ENCODE results near the gene ZFP1. TPM values are rescaled to one million over a fixed set of nuclear protein-coding genes. Genes with fewer than 3 reads are reported as not detected.

The ZFP1 gene
- total and polyA plus RNA-seq, 2 of the 4 experiments (the other 2 are of a cell fraction), result 3.8 to 16.0 TPM

DNA sequence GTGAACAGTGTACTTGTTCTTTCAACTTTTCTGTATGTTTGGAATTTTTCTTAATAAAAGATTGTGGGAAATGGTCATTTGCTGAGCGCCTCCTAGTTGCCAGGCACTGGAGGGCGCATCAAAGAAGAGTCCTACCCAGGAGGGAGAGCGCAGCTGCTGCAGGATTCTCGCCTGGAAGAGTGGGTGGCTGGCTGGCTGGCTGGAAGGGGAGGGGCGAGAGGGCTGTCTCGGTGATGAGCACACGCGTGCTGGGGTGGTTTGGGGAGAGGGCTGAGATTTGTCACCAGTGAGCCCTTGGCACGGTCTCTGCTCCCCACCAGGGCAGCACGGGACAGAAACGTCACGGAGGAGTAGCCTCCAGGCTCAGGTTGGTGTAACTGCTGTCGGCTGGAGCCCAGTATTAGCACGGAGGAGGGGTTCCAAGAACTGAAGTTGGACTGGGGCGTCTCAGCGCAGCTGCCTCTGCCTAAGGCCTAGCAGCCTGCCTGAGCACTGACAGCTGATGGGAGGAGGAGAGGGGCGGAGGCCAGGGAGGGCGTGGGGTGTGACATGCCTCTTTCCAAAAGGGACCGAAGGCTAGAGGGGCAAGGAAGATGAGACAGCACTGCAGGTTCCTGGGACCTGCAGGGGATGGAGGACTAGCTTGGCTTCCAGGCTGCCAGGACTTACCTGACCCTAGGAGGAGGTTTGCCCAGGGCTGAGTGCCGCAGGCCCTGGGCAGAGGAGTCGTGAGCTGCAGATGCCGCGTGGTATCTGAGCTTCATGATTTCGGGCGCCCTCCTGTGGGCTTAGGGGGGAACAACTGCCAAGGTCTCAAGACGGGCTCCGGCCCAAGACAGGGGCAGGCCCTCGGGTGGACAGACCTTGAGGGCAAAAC is 37.4 kb upstream of the ZFP1 start:
- Histone ChIP-seq H2BK20ac (ENCODE audit: low read depth, low read length) (no peak overlapping the region), H2AK9ac (replicated peaks; ENCODE audit: low read depth, low read length, poor library complexity) (peak overlapping the region; percentile 74), H2AFZ (replicated peaks; ENCODE audit: low read length, poor library complexity) (peak overlapping the region; percentile 80), H3K4me1 (ENCODE audit: control insufficient read depth, insufficient read depth, low read length) (peaks cover 41% of the 10 kb centered on the region), H4K91ac (ENCODE audit: insufficient read depth, low read depth, low read length) (peak overlapping the region; percentile 8; the same call in 1 of the 2 replicates), H3K27me3 (ENCODE audit: control insufficient read depth, insufficient read depth, low read length) (no peaks in the 10 kb centered on the region), H3K9ac (ENCODE audit: low read depth, low read length) (no peak overlapping the region), H4K20me1 (ENCODE audit: insufficient read depth, low read length) (peaks cover 10% of the 10 kb centered on the region), H3K56ac (ENCODE audit: extremely low read depth, insufficient read depth, low read length) (no peak overlapping the region), H3K4ac (ENCODE audit: low read depth, low read length) (peak overlapping the region; percentile 65), H3K36me3 (ENCODE audit: control insufficient read depth, insufficient read depth, low read length) (no peaks in the 10 kb centered on the region; the same call in 1 of the 2 replicates), H3K9me3 (ENCODE audit: control insufficient read depth, insufficient read depth, low read length) (no peaks in the 10 kb centered on the region), H3K23ac (ENCODE audit: low read depth, low read length) (peak overlapping the region; percentile 3; the same call in 1 of the 2 replicates), H3K9me1 (ENCODE audit: insufficient read depth, low read length) (peaks cover 22% of the 10 kb centered on the region), H4K8ac (ENCODE audit: low read depth in 2 of 2, low read length in 2 of 2) (peak overlapping the region in 1 of 2 experiments; percentile 14; a peak in 1 of 4 replicates), H2BK5ac (ENCODE audit: low read depth, low read length, poor library complexity, severe bottlenecking) (peak overlapping the region; percentile 86), H3K18ac (ENCODE audit: low read depth, low read length) (0 out of 2 replicates have a peak overlapping the region, but pooled peaks have one; percentile 3), H3K79me1 (ENCODE audit: low read depth in 1 of 2, low read length in 2 of 2) (peaks cover 4 to 40% of the 10 kb centered on the region in 2 experiments; a peak in 3 of 4 replicates), H3K4me3 (ENCODE audit: insufficient read depth, low read depth, low read length) (peak overlapping the region; percentile 8; the same call in 1 of the 2 replicates), H3K4me2 (ENCODE audit: low read depth, low read length) (peak overlapping the region; percentile 76), H4K5ac (ENCODE audit: low read depth, low read length) (no peak overlapping the region), H2BK15ac (ENCODE audit: low read depth, low read length) (no peak overlapping the region; the same call in 2 of the 3 replicates), H3K27ac (ENCODE audit: insufficient read depth, low read length) (peak overlapping the region; percentile 57), H2BK120ac (ENCODE audit: low read depth, low read length) (peak overlapping the region; percentile 18; the same call in 1 of the 2 replicates), H3K14ac (replicated peaks; ENCODE audit: low read depth, low read length) (no peak overlapping the region), H2AK5ac (ENCODE audit: low read depth, low read length) (peak overlapping the region; percentile 55)
- TF ChIP-seq NFE2L2 (IDR thresholded peaks at IDR 0.05; ENCODE audit: low read depth, low read length) (no peak), MXI1 (IDR thresholded peaks at IDR 0.05; ENCODE audit: borderline replicate concordance, low read depth, low read length) (peak; percentile 88), SMC3 (IDR thresholded peaks at IDR 0.05; ENCODE audit: low read depth, low read length) (peak; percentile 93), RFX5 (IDR thresholded peaks at IDR 0.05; ENCODE audit: low read depth, low read length) (no peak), CHD1 (IDR thresholded peaks at IDR 0.05; ENCODE audit: low read depth, low read length) (peak; percentile 93; the same call in 1 of the 2 replicates), POLR2A (IDR thresholded peaks at IDR 0.05; ENCODE audit: low read depth, low read length) (peak; percentile 19; the same call in 1 of the 2 replicates), RAD21 (IDR thresholded peaks at IDR 0.05; ENCODE audit: low read length) (peak; percentile 95), CEBPB (IDR thresholded peaks at IDR 0.05; ENCODE audit: low read depth, low read length) (no peak), MAZ (IDR thresholded peaks at IDR 0.05; ENCODE audit: borderline replicate concordance, low read depth, low read length) (peak; percentile 73), BHLHE40 (IDR thresholded peaks at IDR 0.05; ENCODE audit: low read depth, low read length) (peak; percentile 92)
- TF ChIP-seq, protein P1, sequence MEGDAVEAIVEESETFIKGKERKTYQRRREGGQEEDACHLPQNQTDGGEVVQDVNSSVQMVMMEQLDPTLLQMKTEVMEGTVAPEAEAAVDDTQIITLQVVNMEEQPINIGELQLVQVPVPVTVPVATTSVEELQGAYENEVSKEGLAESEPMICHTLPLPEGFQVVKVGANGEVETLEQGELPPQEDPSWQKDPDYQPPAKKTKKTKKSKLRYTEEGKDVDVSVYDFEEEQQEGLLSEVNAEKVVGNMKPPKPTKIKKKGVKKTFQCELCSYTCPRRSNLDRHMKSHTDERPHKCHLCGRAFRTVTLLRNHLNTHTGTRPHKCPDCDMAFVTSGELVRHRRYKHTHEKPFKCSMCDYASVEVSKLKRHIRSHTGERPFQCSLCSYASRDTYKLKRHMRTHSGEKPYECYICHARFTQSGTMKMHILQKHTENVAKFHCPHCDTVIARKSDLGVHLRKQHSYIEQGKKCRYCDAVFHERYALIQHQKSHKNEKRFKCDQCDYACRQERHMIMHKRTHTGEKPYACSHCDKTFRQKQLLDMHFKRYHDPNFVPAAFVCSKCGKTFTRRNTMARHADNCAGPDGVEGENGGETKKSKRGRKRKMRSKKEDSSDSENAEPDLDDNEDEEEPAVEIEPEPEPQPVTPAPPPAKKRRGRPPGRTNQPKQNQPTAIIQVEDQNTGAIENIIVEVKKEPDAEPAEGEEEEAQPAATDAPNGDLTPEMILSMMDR (conservative IDR thresholded peaks at IDR 0.05; ENCODE audit: low read depth, low read length), result peak; percentile 95
- no TSS peak for BruUV-seq (replicated peaks)
- in situ Hi-C loops (cut with MboI; ENCODE audit: low sequenced_read_pairs) (no loop called here), intact Hi-C loops (cut with micrococcal nuclease) (loop anchor here (1.0 to 5.0 kb wide), 5 partner anchors 113 to 402 kb away; no protein-coding TSS in a partner anchor), dilution Hi-C loops (cut with HindIII; ENCODE audit: low sequenced_read_pairs, unreplicated experiment) (no loop called here)
- CTCF ChIA-PET, result interaction anchor here (0.6 to 1.9 kb wide), 20 partner anchors 9 to 248 kb away, joined by 3 to 15 read pairs (median 5); partner anchors contain the start of gene ZNRF1
- ATAC-seq (ENCODE audit: low read depth) (peak; percentile 81), DNase-seq (peak; percentile 89)
- POLR2A ChIA-PET (ENCODE audit: unreplicated experiment), result interaction anchor here (0.5 kb wide), 1 partner anchor 331 kb away, joined by 3 read pairs; no protein-coding TSS in a partner anchor
- 2% methylated on average over 13 of the region's 28 CpGs; no CpG with 5 or more reads in 1 of the 2 experiments for WGBS, 2 experiments (ENCODE audit: extremely low coverage in 2 of 2, insufficient read length in 1 of 2)

All from IMR-90 (cell line).